Subcutaneous preadipocyte (primary cell): Measurements from ENCODE around the gene WIPI1. TPM values are rescaled to one million over a fixed set of nuclear protein-coding genes. Genes with fewer than 3 reads are reported as not detected.

ENCODE experiments used
- small RNA-seq: library from RNA; depleted of rRNA; stranded (forward); fragments of <200 nt; gene quantifications from one replicate; pipeline ENCODE3, GENCODE V24; 2012
- total RNA-seq: library from RNA; depleted of rRNA; stranded (reverse); fragments of >200 nt; gene quantifications from 2 replicates; pipeline ENCODE4 v1.2.3, GENCODE V29; 2012

Gene WIPI1
- total RNA-seq = 140 and 158 TPM in 2 replicates

GRCh38 chr17:68457168-68457538 is at the start of gene WIPI1:
Gene WIPI1 (minus strand): TSS chr17:68457496. CDS start chr17:68457421, 75 bp downstream.

Small RNA genes within 50 kb of the gene (small RNA-seq; reads per million reads assigned to genes)
- 0.19 reads per million for gene MIR635

Other genes with a start within 250 kb of the WIPI1 start
- 78.2 and 83.4 TPM in 2 replicates for gene AMZ2, start 209.5 kb downstream of the WIPI1 start, total RNA-seq
- gene SLC16A6, start 166.4 kb downstream of the WIPI1 start, total RNA-seq = 0.73 and 1.4 TPM in 2 replicates
- gene ARSG, start 166.0 kb downstream of the WIPI1 start, total RNA-seq = 1.8 and 3.5 TPM in 2 replicates
- gene PRKAR1A, start 54.9 kb upstream of the WIPI1 start, total RNA-seq = 158 and 199 TPM in 2 replicates
- gene FAM20A, start 143.9 kb upstream of the WIPI1 start, total RNA-seq = 16.4 and 63.9 TPM in 2 replicates